Measurements from ENCODE around the gene CADM1.

The CADM1 gene

GRCh38 chr11:115170133-115170815 lies 333.9 kb downstream of the CADM1 start:
- no peak for DNase-seq (ENCODE audit: low read depth, low spot score)
- Histone ChIP-seq H3K36me3 (ENCODE audit: insufficient read depth, low read length) (no peaks in the 10 kb centered on the region), H3K9me3 (ENCODE audit: low read depth, low read length) (no peaks in the 10 kb centered on the region), H3K9ac (ENCODE audit: insufficient read length) (no peak overlapping the region), H3K4me3 (no peak overlapping the region), H3K27ac (no peak overlapping the region)
- TF ChIP-seq EZH2 (IDR thresholded peaks at IDR 0.05) (no peak), POLR2AphosphoS5 (IDR thresholded peaks at IDR 0.05; ENCODE audit: borderline replicate concordance, low read depth, low read length) (no peak), FOXP2 (optimal IDR thresholded peaks at IDR 0.05; ENCODE audit: control extremely low read depth, extremely low read length, insufficient read depth) (no peak)

GRCh38 chr11:115169251-115169650 lies 335.0 kb downstream of the CADM1 start:
- no peaks in the 10 kb centered on the region for H3K9me3 ChIP-seq (ENCODE audit: low read depth, low read length)
- H3K9ac ChIP-seq (ENCODE audit: insufficient read length), result no peak overlapping the region
- no peak for DNase-seq (ENCODE audit: low read depth, low spot score)
- no peak overlapping the region for H3K27ac ChIP-seq
- no peak for TF ChIP-seq POLR2AphosphoS5 (IDR thresholded peaks at IDR 0.05; ENCODE audit: borderline replicate concordance, low read depth, low read length)
- no peak for TF ChIP-seq EZH2 (IDR thresholded peaks at IDR 0.05)
- no peak for TF ChIP-seq FOXP2 (optimal IDR thresholded peaks at IDR 0.05; ENCODE audit: control extremely low read depth, extremely low read length, insufficient read depth)
- H3K4me3 ChIP-seq, result no peak overlapping the region
- H3K36me3 ChIP-seq (ENCODE audit: insufficient read depth, low read length), result no peaks in the 10 kb centered on the region

GRCh38 chr11:115168686-115169085 lies 335.5 kb downstream of the CADM1 start:
- Histone ChIP-seq H3K9me3 (ENCODE audit: low read depth, low read length) (no peaks in the 10 kb centered on the region), H3K27ac (no peak overlapping the region), H3K4me3 (no peak overlapping the region), H3K9ac (ENCODE audit: insufficient read length) (no peak overlapping the region), H3K36me3 (ENCODE audit: insufficient read depth, low read length) (no peaks in the 10 kb centered on the region)
- TF ChIP-seq EZH2 (IDR thresholded peaks at IDR 0.05), result no peak
- TF ChIP-seq POLR2AphosphoS5 (IDR thresholded peaks at IDR 0.05; ENCODE audit: borderline replicate concordance, low read depth, low read length), result no peak
- no peak for TF ChIP-seq FOXP2 (optimal IDR thresholded peaks at IDR 0.05; ENCODE audit: control extremely low read depth, extremely low read length, insufficient read depth)
- no peak for DNase-seq (ENCODE audit: low read depth, low spot score)

GRCh38 chr11:115168229-115168671 lies 336.0 kb downstream of the CADM1 start:
- DNase-seq (ENCODE audit: low read depth, low spot score), result no peak

GRCh38 chr11:115167456-115167855 lies 336.8 kb downstream of the CADM1 start:
- H3K36me3 ChIP-seq (ENCODE audit: insufficient read depth, low read length), result no peaks in the 10 kb centered on the region
- no peak for DNase-seq (ENCODE audit: low read depth, low spot score)
- H3K9me3 ChIP-seq (ENCODE audit: low read depth, low read length), result no peaks in the 10 kb centered on the region
- H3K9ac ChIP-seq (ENCODE audit: insufficient read length), result no peak overlapping the region
- no peak overlapping the region for H3K27ac ChIP-seq
- H3K4me3 ChIP-seq, result no peak overlapping the region
- TF ChIP-seq EZH2 (IDR thresholded peaks at IDR 0.05) (no peak), FOXP2 (optimal IDR thresholded peaks at IDR 0.05; ENCODE audit: control extremely low read depth, extremely low read length, insufficient read depth) (no peak), POLR2AphosphoS5 (IDR thresholded peaks at IDR 0.05; ENCODE audit: borderline replicate concordance, low read depth, low read length) (no peak)

More at GRCh38 chr11:115168229-115168671, 336.0 kb downstream of the CADM1 start:
- no peak overlapping the region for H3K9ac ChIP-seq (ENCODE audit: insufficient read length)
- no peak overlapping the region for H3K4me3 ChIP-seq
- TF ChIP-seq POLR2AphosphoS5 (IDR thresholded peaks at IDR 0.05; ENCODE audit: borderline replicate concordance, low read depth, low read length) (no peak), FOXP2 (optimal IDR thresholded peaks at IDR 0.05; ENCODE audit: control extremely low read depth, extremely low read length, insufficient read depth) (no peak), EZH2 (IDR thresholded peaks at IDR 0.05) (no peak)
- H3K9me3 ChIP-seq (ENCODE audit: low read depth, low read length), result no peaks in the 10 kb centered on the region
- no peak overlapping the region for H3K27ac ChIP-seq
- H3K36me3 ChIP-seq (ENCODE audit: insufficient read depth, low read length), result no peaks in the 10 kb centered on the region

GRCh38 chr11:115166820-115167219 lies 337.4 kb downstream of the CADM1 start:
- no peak overlapping the region for H3K9ac ChIP-seq (ENCODE audit: insufficient read length)
- DNase-seq (ENCODE audit: low read depth, low spot score), result no peak

GRCh38 chr11:115164774-115165173 lies 339.4 kb downstream of the CADM1 start:
- no peak overlapping the region for H3K4me3 ChIP-seq
- H3K9ac ChIP-seq (ENCODE audit: insufficient read length), result no peak overlapping the region
- no peak overlapping the region for H3K27ac ChIP-seq
- no peak for DNase-seq (ENCODE audit: low read depth, low spot score)
- TF ChIP-seq EZH2 (IDR thresholded peaks at IDR 0.05) (no peak), POLR2AphosphoS5 (IDR thresholded peaks at IDR 0.05; ENCODE audit: borderline replicate concordance, low read depth, low read length) (no peak), FOXP2 (optimal IDR thresholded peaks at IDR 0.05; ENCODE audit: control extremely low read depth, extremely low read length, insufficient read depth) (no peak)
- H3K9me3 ChIP-seq (ENCODE audit: low read depth, low read length), result no peaks in the 10 kb centered on the region
- no peaks in the 10 kb centered on the region for H3K36me3 ChIP-seq (ENCODE audit: insufficient read depth, low read length)

More at GRCh38 chr11:115166820-115167219, 337.4 kb downstream of the CADM1 start:
- TF ChIP-seq EZH2 (IDR thresholded peaks at IDR 0.05) (no peak), POLR2AphosphoS5 (IDR thresholded peaks at IDR 0.05; ENCODE audit: borderline replicate concordance, low read depth, low read length) (no peak), FOXP2 (optimal IDR thresholded peaks at IDR 0.05; ENCODE audit: control extremely low read depth, extremely low read length, insufficient read depth) (no peak)
- no peaks in the 10 kb centered on the region for H3K9me3 ChIP-seq (ENCODE audit: low read depth, low read length)
- H3K4me3 ChIP-seq, result no peak overlapping the region
- no peaks in the 10 kb centered on the region for H3K36me3 ChIP-seq (ENCODE audit: insufficient read depth, low read length)
- H3K27ac ChIP-seq, result no peak overlapping the region

GRCh38 chr11:115162919-115163318 lies 341.3 kb downstream of the CADM1 start:
- no peaks in the 10 kb centered on the region for H3K36me3 ChIP-seq (ENCODE audit: insufficient read depth, low read length)
- DNase-seq (ENCODE audit: low read depth, low spot score), result no peak
- H3K4me3 ChIP-seq, result no peak overlapping the region
- H3K27ac ChIP-seq, result no peak overlapping the region
- no peak for TF ChIP-seq POLR2AphosphoS5 (IDR thresholded peaks at IDR 0.05; ENCODE audit: borderline replicate concordance, low read depth, low read length)
- no peak for TF ChIP-seq FOXP2 (optimal IDR thresholded peaks at IDR 0.05; ENCODE audit: control extremely low read depth, extremely low read length, insufficient read depth)
- no peak for TF ChIP-seq EZH2 (IDR thresholded peaks at IDR 0.05)
- no peak overlapping the region for H3K9ac ChIP-seq (ENCODE audit: insufficient read length)
- no peaks in the 10 kb centered on the region for H3K9me3 ChIP-seq (ENCODE audit: low read depth, low read length)

All from SK-N-MC (cell line).